Heart right ventricle (tissue), 16 donors: Measurements from ENCODE around the gene IGLL1. TPM values are rescaled to one million over a fixed set of nuclear protein-coding genes. Genes with fewer than 3 reads are reported as not detected.
A peak's percentile ranks its signal among the peaks of the same experiment; 100 is the strongest.
"Not testable (repeated sequence)": the region's sequence is repeated elsewhere in the genome, so short reads cannot be mapped to it uniquely, and the experiment has no call there.

ENCODE experiments used
- ATAC-seq, 8 donors: fragments of 200-7000 bp; cut with Tn5 transposase; one replicate each; pipeline ENCODE4 v1.9.1; 2020; ENCODE audit warnings: mild to moderate bottlenecking in 8 of 8, moderate library complexity in 8 of 8, moderate number of reproducible peaks in 1 of 8
- DNase-seq, 2 donors: peaks; one replicate each; pipeline ENCODE4 v3.0.0-alpha.2; 2020
- H3K27ac ChIP-seq, 10 donors: fragments of 200-600 bp; sonication (generic) in 2 of 10; one replicate each; pipeline versions ENCODE4 v1.5.0 to v1.8.0; 2020 to 2022; ENCODE audit warnings: mild to moderate bottlenecking in 3 of 10
- H3K27me3 ChIP-seq, 7 donors: fragments of 200-600 bp; one replicate each; pipeline ENCODE4 v1.8.0; 2021 to 2022; ENCODE audit warnings: mild to moderate bottlenecking in 2 of 7
- H3K36me3 ChIP-seq, 9 donors: fragments of 200-600 bp; sonication (generic) in 1 of 9; one replicate each; pipeline versions ENCODE4 v1.5.0 to v1.8.0; 2020 to 2022; ENCODE audit warnings: mild to moderate bottlenecking in 2 of 9
- H3K4me1 ChIP-seq, 9 donors: fragments of 200-600 bp; sonication (generic) in 1 of 9; one replicate each; pipeline versions ENCODE4 v1.5.0 to v1.8.0; 2020 to 2022; ENCODE audit warnings: mild to moderate bottlenecking in 4 of 9
- H3K4me3 ChIP-seq, 10 donors: fragments of 200-600 bp; sonication (generic) in 2 of 10; one replicate each; pipeline versions ENCODE4 v1.5.0 to v1.8.0; 2020 to 2022; ENCODE audit warnings: mild to moderate bottlenecking in 7 of 10, moderate library complexity in 2 of 10
- H3K9me3 ChIP-seq, 11 donors: fragments of 200-600 bp in 10 of 11; sonication (generic) in 2 of 11; one replicate each; pipeline versions ENCODE4 v1.5.0 to v1.8.0; 2013 to 2022; ENCODE audit warnings: mild to moderate bottlenecking in 2 of 11, control low read depth in 1 of 11, moderate library complexity in 1 of 11
- WGBS, 2 donors: extraction: QIAGEN DNeasy Blood & Tissue Kit; methylation state at CpG; one replicate each; pipeline ENCODE4 v1.1.7; 2013; ENCODE audit warnings: inconsistent platforms in 1 of 2; 5-methylcytosine and 5-hydroxymethylcytosine counted together
- intact Hi-C, 10 donors: fragments of 100-400 bp; cut with DNase I; formaldehyde crosslinking; loops; one replicate each; pipeline versions ENCODE4 v1.11.1 to v1.14.2; 2022
- polyA plus RNA-seq, 2 donors: library from polyadenylated mRNA; stranded (reverse); fragments of 200-250 nt; gene quantifications; one replicate each; pipeline ENCODE4 v1.2.3, GENCODE V29; 2013
- total RNA-seq, 10 donors: library from RNA; stranded (reverse); fragmentation: NEBNext Ultra II Directional in 3 of 10; extraction: Animal tissue kit (Norgen Biotek cat#: 25700) in 3 of 10; gene quantifications; one replicate each; pipeline versions ENCODE4 v1.2.1 to v1.2.4, GENCODE V29; 2021 to 2023
- TF ChIP-seq, protein P1 (sequence below), 9 donors: fragments of 200-600 bp; sonication (generic) in 2 of 9; IDR thresholded peaks; one replicate each; pipeline versions ENCODE4 v1.5.0 to v1.8.0; 2021 to 2022; ENCODE audit warnings: antibody characterized with exemption in 9 of 9, mild to moderate bottlenecking in 5 of 9, moderate library complexity in 1 of 9
- donor health status: Arrhythmogenic right ventricular cardiomyopathy.
- donor health status: ischemic (EF 13 %, LVEDD 7.1; RV severe dilation, severe dysfunction).
- donor health status: healthy with polysubstance abuse.
- donor health status: DM: no; HTN: yes; CAD: no.
- donor health status: DM: no; HTN: no; CAD: no.
- donor health status: ischemic (EF 25% LVEDD 6.9; RV normal size, moderate dysfunction).
- donor health status: ischemic (EF 25% LVEDD 5.7; RV mildly dilated, moderate dysfunction).
- donor health status: healthy.
- donor health status: DM: yes; HTN: yes; CAD: no.
- donor health status: Ischemic cardiomyopathy.
- donor health status: ischemic (EF 35%, LVEDD 5.7; RV mildly dilated, moderate dysfunction).
- donor health status: nonischemic (EF 11% LVEDD 7.7; RV severe dilation, severe dysfunction).
- donor health status: DM: yes; HTN: yes; CAD: no.
- donor health status: PGD.
- donor health status: ischemic (EF 29% LVEDD 5.4; RV normal size, mild dysfunction).
- donor health status: nonischemic (EF 23%, LVEDD 6.1; RV moderate dilation, normal function).

IGLL1 gene
- total and polyA plus RNA-seq, 12 donors = not detected

DNA sequence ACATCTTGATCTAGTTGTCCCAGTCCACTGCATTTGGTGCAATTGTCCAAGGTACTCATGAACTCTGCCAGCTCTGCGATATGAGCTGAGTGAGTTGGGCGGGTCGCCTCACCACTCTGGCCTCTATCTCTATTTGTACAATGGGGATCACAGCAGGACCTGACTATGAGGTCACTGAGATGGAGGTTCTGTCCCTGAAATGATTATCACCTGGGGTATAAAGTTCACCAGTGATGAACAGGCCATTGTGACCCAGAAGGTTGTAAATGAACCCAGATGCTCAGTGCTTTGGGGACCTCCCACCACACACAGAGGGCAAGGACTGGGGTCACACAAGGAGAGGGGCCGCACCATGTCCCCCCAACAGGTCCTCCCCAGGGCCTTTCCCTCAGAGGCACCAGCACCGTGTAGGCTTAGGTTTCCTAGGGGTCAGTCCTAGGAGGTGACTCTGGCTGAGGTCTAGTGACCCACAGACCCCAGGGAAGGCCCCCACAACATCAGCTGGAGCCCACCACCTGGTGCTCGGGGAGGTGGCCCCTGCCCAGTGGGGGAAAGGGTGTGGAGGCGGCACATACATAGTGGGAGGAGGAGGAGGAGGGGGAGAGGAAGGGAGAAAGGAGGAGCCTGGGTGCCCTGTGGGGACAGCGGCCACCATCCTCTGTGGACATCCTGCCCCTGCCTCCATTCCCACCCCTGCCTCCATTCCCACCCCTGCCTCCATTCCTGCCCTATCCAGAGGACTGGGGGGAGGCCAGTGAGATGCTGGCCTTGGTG is 25.0 kb upstream of the IGLL1 start:
- DNase-seq (no peak), ATAC-seq (peak in 1 of 8 donors; percentile 30)
- Histone ChIP-seq H3K36me3 (no peaks in the 10 kb centered on the region), H3K27ac (no peak overlapping the region), H3K4me3 (no peak overlapping the region), H3K9me3 (no peaks in the 10 kb centered on the region), H3K27me3 (peaks cover 0 to 21% (median 0%) of the 10 kb centered on the region in 7 donors), H3K4me1 (no peaks in the 10 kb centered on the region)
- intact Hi-C loops = no loop called here
- WGBS, 2 donors = 83% methylated on average over 8 of the region's 8 CpGs
- TF ChIP-seq, protein P1, sequence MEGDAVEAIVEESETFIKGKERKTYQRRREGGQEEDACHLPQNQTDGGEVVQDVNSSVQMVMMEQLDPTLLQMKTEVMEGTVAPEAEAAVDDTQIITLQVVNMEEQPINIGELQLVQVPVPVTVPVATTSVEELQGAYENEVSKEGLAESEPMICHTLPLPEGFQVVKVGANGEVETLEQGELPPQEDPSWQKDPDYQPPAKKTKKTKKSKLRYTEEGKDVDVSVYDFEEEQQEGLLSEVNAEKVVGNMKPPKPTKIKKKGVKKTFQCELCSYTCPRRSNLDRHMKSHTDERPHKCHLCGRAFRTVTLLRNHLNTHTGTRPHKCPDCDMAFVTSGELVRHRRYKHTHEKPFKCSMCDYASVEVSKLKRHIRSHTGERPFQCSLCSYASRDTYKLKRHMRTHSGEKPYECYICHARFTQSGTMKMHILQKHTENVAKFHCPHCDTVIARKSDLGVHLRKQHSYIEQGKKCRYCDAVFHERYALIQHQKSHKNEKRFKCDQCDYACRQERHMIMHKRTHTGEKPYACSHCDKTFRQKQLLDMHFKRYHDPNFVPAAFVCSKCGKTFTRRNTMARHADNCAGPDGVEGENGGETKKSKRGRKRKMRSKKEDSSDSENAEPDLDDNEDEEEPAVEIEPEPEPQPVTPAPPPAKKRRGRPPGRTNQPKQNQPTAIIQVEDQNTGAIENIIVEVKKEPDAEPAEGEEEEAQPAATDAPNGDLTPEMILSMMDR (IDR thresholded peaks at IDR 0.05) = no peak

DNA sequence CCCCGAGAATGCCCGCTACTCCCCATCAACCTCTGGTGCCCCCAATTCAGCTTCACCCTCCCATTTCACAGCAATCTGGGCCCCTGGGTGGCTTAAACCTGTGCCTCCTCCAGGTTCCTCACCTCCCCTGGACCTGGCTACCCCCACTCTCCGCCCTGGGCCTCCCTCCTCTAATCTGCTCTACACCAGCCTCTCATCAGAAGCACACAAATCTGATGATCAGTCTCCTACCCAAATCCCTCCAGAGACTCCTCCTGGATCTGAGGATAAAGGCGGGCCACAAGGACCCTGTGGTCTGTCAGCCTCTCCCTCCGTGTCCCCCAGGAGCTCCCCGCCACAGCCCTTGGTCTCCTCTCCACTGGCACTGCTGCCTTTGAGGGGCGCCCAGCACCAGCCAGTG is 23.2 kb upstream of the IGLL1 start:
- intact Hi-C loops = no loop called here
- Histone ChIP-seq H3K36me3 (no peaks in the 10 kb centered on the region), H3K4me3 (no peak overlapping the region), H3K9me3 (no peaks in the 10 kb centered on the region), H3K27me3 (peaks cover 0 to 21% (median 0%) of the 10 kb centered on the region in 7 donors), H3K4me1 (no peaks in the 10 kb centered on the region), H3K27ac (no peak overlapping the region)
- DNase-seq = no peak
- WGBS, 2 donors = 80 to 83% methylated on average over 7 of the region's 7 CpGs
- TF ChIP-seq, protein P1 (IDR thresholded peaks at IDR 0.05) = no peak
- no peak for ATAC-seq

DNA sequence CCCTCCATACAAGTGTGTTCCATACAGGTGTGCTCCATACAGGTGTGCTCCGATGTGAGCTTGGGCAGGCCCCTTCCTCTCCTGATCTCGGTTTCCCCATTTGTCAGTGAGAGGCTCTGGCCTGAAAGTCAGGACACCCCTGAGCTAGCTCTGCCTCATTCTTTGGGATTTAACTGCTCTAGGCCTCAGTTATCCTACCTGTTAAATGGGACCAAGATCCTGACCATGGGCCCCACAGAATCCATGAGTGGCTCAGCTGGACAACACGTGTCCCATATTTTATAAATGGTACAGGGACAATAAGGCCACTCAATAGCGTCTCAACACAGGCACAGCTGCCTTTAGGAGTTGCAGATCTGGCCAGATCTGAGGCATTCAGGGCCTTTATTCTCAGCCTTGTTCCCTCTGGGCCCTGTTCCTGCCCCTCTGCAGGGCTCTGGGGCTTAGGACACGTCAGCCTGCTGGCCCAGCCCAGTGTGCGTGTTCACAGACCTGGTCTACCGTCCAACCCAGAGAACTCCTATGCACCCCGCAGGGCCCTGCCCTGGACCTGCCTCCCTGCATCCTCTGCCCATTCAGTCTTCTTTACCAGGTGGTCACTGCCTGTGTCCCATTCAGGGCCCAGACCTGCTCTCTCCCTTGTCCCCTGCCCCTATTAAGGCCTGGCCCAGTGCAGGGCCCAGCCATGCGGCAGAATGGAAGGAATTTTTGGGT is 18.9 kb upstream of the IGLL1 start:
- WGBS, 2 donors = 93 to 95% methylated on average over 9 of the region's 9 CpGs
- Histone ChIP-seq H3K9me3 (peaks cover 0 to under 1% (median 0%) of the 10 kb centered on the region in 11 donors), H3K27me3 (peaks cover 0 to 7% (median 0%) of the 10 kb centered on the region in 7 donors), H3K4me1 (no peaks in the 10 kb centered on the region), H3K4me3 (no peak overlapping the region), H3K36me3 (no peaks in the 10 kb centered on the region), H3K27ac (no peak overlapping the region)
- DNase-seq = no peak
- ATAC-seq = peak in 2 of 8 donors; percentile 19 to 34
- intact Hi-C loops = loop anchor here in 2 of 10 donors (10.0 kb wide), 3 partner anchors 54 to 1836 kb away; no protein-coding TSS in a partner anchor
- TF ChIP-seq, protein P1 (IDR thresholded peaks at IDR 0.05) = no peak

DNA sequence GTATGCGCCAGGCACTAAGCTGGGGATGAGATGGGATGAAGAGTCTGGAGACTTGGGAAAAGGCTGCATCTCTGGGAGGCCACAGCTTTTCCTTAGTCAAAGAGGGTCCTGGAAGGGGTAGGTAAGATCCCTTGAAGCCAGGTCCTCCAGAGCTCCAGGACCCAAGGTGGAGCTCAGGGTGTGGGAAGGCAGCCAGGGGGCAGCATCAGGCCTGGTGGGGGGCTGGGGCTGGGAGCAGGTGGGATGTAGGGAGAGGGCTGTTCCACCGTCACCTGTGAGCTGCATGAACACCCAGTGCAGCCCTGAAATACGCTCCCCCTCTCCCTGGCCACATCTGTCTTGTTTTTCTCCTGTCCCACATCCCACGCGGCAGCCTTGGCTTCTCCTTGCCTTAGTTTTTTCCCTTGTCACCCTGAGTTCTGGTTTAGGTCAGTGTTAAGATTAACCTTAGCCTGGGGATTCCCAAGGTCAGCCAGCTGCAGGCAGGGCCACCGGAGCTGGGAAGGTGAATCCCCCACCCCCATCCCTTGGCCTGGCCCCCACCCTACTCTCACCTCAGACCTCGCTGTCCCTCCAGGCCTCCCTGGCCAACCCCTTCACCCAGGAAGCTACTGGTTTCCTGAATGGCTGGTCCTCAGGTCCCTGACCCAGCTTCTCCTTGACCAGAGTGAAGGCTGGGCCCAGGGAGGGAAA is 17.6 kb upstream of the IGLL1 start:
- ATAC-seq, H3K4me1 ChIP-seq, H3K27me3 ChIP-seq, H3K27ac ChIP-seq, H3K36me3 ChIP-seq, DNase-seq, H3K4me3 ChIP-seq: not testable (repeated sequence)
- WGBS, 2 donors = 53 to 69% methylated on average over 5 of the region's 7 CpGs
- peaks cover 0 to 12% (median 0%) of the 10 kb centered on the region in 11 donors for H3K9me3 ChIP-seq
- intact Hi-C loops = loop anchor here in 2 of 10 donors (10.0 kb wide), 3 partner anchors 53 to 1837 kb away; no protein-coding TSS in a partner anchor

DNA sequence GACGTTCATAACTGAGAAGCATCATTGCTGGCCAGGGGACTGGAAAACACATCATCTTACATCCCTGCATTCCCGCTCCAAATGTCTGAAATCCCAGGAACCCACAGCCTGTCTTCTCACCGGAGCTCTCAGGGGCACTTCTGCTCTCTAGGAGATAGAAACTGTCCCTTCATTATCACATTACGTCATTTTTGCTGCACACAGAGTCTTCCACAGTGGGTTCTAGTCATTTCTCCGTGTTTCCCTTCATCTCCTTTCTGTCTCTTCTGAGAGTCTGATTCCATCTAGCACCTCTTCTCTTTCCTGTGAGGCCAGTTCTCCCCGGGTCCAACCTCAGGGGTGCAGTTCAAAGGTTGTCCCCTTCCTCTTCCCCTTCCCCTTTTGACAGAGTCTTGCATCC is 15.8 kb upstream of the IGLL1 start:
- DNase-seq, H3K4me3 ChIP-seq, H3K36me3 ChIP-seq, H3K27ac ChIP-seq, H3K27me3 ChIP-seq, ATAC-seq, H3K4me1 ChIP-seq: not testable (repeated sequence)
- intact Hi-C loops = loop anchor here in 2 of 10 donors (10.0 kb wide), 3 partner anchors 51 to 1839 kb away; no protein-coding TSS in a partner anchor
- peaks cover 0 to 12% (median 0%) of the 10 kb centered on the region in 11 donors for H3K9me3 ChIP-seq
- WGBS, 2 donors = 38 to 46% methylated on average over 6 of the region's 6 CpGs
